Measurements from ENCODE around the gene NAXD.

DNA sequence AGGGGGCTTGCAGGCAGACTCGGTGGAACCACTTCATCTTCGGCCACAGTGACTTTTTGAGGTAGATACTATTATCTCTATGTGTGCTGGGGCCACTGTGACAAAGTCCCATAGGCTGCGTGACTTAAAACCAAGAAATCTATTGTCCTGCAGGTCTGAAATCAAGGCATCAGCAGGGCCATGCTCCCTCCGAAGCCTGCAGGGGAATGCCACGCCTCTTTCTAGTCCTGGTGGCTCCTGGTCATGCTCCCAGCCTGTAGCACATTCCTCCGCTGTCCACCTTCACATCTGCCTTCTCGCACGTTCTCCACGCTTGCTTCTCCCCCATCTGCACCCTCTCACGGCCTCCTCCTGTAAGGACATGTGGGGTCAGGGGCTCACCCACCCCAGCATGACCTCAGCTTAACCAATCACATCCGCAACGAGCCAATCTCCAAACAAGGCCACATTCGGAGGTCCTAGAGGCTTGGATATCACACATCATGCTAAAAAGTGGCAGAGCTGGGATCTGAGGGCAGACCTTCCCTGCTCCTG lies 32.9 kb upstream of the NAXD start:
- TF ChIP-seq, protein P1, sequence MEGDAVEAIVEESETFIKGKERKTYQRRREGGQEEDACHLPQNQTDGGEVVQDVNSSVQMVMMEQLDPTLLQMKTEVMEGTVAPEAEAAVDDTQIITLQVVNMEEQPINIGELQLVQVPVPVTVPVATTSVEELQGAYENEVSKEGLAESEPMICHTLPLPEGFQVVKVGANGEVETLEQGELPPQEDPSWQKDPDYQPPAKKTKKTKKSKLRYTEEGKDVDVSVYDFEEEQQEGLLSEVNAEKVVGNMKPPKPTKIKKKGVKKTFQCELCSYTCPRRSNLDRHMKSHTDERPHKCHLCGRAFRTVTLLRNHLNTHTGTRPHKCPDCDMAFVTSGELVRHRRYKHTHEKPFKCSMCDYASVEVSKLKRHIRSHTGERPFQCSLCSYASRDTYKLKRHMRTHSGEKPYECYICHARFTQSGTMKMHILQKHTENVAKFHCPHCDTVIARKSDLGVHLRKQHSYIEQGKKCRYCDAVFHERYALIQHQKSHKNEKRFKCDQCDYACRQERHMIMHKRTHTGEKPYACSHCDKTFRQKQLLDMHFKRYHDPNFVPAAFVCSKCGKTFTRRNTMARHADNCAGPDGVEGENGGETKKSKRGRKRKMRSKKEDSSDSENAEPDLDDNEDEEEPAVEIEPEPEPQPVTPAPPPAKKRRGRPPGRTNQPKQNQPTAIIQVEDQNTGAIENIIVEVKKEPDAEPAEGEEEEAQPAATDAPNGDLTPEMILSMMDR (IDR thresholded peaks at IDR 0.05) = no peak
- TF ChIP-seq POLR2A (IDR thresholded peaks at IDR 0.05) = no peak
